Gastrocnemius medialis (tissue), 4 donors: Measurements from ENCODE around the gene TOR2A.

ENCODE experiments used
- POLR2A ChIP-seq, 2 donors: fragments of 450-650 bp; IDR thresholded peaks; one replicate each; pipeline ENCODE4 v1.6.1; 2017; ENCODE audit warnings: antibody characterized with exemption in 2 of 2, mild to moderate bottlenecking in 2 of 2, moderate library complexity in 2 of 2
- TF ChIP-seq, protein P1 (sequence below), 5 experiments: fragments of 450-650 bp in 3 of 5; fragments of 200-600 bp in 2 of 5; sonication (generic) in 2 of 5; IDR thresholded peaks in 4 of 5; conservative IDR thresholded peaks in 1 of 5; 1 replicate in 4 of 5; 2 replicates in 1 of 5; pipeline ENCODE4 v1.5.1; 2016 to 2019; ENCODE audit warnings: antibody characterized with exemption in 5 of 5, mild to moderate bottlenecking in 3 of 5, moderate library complexity in 3 of 5

DNA sequence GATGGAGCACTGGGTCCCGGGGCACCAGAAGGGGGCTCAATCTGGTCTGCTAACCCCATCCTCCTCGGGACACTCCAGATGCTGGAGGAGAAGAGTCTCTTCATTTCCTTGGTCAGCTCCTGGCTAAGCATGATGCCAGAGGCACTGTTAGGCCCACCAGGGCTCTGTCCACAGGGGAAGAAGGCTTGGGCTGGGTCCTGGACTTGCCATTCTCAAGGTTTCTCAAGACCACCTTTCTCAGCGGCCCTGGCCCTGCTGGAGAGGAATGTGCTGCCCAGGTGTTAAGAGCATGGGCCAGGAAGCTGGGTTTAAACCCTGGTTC is 35.5 kb upstream of the TOR2A start:
- TF ChIP-seq POLR2A (IDR thresholded peaks at IDR 0.05), result no peak
- TF ChIP-seq, protein P1, sequence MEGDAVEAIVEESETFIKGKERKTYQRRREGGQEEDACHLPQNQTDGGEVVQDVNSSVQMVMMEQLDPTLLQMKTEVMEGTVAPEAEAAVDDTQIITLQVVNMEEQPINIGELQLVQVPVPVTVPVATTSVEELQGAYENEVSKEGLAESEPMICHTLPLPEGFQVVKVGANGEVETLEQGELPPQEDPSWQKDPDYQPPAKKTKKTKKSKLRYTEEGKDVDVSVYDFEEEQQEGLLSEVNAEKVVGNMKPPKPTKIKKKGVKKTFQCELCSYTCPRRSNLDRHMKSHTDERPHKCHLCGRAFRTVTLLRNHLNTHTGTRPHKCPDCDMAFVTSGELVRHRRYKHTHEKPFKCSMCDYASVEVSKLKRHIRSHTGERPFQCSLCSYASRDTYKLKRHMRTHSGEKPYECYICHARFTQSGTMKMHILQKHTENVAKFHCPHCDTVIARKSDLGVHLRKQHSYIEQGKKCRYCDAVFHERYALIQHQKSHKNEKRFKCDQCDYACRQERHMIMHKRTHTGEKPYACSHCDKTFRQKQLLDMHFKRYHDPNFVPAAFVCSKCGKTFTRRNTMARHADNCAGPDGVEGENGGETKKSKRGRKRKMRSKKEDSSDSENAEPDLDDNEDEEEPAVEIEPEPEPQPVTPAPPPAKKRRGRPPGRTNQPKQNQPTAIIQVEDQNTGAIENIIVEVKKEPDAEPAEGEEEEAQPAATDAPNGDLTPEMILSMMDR (IDR thresholded peaks at IDR 0.05 in 4 of 5, conservative IDR thresholded peaks at IDR 0.05 in 1 of 5), result no peak
